HG02852 (cell line): Measurements from ENCODE around the gene CEP295NL.
"Not testable (repeated sequence)": the region's sequence is repeated elsewhere in the genome, so short reads cannot be mapped to it uniquely, and the experiment has no call there.

Experiments used
- ATAC-seq: cut with Tn5 transposase; IDR thresholded peaks from one replicate; pipeline ENCODE4 v1.9.1; 2021; ENCODE audit warnings: mild to moderate bottlenecking, moderate library complexity; ENCODE audit not compliant: unreplicated experiment

CEP295NL gene

DNA sequence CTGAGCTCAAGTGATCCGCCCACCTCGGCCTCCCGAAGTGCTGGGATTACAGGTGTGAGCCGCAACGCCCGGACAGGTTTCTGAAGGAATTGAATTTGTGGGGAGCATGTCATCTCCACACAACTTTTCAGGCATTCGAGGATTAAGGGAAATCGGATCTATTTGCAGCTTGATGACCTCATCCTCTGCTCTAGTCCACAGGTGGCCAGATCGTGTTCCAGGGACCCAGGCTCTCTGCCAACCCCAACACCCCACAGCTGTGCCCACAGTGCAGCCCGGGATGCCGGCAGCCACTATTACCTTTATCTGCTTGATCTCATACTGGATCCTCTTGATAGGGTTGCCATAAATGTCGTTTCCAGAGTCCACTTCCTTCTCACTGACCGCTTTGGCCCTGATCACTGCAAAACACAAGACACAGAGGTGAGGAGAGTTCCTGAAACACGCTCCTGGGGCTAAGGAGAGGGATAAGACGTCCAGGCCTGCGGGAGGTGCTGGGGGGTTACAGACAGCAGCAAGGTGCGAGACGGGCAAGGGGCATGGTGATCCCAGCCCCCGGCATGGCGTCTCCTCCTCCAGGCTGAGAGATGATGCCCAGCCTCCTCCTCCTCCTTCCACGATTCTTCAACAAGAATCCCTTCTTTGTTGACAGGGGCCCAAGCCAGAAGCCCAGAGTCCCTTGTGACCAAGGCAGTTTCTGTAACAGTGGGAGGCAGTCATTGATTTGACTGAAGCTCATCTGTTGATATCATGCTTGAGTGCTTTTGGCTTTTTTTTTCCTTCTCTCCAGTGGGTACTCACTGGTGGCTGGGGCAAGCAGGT lies 29.3 kb downstream of the CEP295NL start:
- ATAC-seq = no peak

DNA sequence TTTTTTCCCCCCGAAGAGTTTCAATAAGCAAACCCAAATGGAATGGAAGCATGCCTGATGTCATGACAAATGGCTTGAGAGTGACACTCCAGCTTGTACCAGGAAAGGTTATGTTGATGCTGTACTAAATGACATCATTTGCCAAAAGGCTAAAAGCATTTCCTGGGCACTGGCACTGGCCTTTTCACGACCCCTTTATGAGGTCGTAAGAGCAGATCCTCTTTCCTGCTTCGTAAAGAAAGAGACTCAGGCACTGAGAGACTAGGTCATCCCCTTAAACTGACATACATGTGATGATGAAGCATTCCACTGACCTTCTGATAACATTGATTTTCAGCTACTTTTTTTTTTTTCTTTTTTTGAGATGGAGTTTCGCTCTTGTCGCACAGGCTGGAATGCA lies 30.5 kb downstream of the CEP295NL start:
- ATAC-seq = no peak

DNA sequence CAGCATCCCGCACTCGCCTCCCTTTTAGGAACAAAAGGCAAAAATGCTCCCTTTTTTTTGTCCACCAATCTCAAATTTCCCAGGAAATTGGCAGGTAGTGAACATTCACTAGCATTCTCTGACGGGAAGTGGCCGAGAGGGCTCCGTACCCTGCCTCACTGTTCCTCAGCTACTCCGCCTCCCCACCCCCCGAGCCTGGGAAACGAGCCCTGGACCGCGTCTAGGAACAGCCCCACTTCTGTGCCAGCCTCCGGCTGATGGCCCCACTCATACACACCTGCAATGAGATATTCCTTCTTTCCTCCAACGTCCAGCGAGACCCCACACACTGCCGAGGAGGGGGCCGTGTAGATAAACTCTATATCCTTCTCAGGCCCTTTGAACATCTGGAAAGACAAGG lies 32.4 kb downstream of the CEP295NL start:
- ATAC-seq = no peak

DNA sequence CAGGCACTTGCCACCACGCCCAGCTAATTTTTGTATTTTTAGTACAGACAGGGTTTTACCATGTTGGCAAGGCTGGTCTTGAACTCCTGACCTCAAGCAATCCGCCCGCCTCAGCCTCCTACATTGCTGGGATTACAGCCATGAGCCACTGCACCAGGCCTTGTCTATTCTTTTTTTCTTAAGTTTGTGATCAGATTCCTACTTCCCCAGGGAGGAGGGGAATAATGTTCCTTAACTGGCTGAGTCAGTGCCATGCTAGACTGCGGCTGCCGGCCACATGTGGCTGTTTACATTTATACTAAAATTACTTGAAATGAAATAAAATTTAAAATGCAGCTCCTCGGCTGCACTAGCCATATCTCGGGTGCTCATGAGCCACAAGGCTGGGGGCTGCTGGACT lies 34.6 kb downstream of the CEP295NL start:
- ATAC-seq = no peak

DNA sequence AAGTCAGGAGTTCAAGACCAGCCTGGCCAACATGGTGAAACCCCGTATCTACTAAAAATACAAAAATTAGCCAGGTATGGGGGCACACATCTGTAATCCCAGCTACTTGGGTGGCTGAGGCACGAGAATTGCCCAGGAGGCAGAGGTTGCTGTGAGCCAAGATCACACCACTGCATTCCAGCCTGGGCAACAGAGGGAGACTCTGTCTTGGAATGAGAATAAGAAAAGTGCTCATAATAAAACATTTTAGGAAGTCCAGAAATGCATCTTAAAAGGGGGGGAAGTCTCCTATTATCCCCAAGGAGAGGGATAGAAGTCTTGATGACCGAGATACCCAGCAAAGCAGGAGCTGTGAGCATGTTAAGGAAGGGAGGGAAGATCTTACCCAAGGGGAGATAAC lies 36.0 kb downstream of the CEP295NL start:
- not testable (repeated sequence) for ATAC-seq

DNA sequence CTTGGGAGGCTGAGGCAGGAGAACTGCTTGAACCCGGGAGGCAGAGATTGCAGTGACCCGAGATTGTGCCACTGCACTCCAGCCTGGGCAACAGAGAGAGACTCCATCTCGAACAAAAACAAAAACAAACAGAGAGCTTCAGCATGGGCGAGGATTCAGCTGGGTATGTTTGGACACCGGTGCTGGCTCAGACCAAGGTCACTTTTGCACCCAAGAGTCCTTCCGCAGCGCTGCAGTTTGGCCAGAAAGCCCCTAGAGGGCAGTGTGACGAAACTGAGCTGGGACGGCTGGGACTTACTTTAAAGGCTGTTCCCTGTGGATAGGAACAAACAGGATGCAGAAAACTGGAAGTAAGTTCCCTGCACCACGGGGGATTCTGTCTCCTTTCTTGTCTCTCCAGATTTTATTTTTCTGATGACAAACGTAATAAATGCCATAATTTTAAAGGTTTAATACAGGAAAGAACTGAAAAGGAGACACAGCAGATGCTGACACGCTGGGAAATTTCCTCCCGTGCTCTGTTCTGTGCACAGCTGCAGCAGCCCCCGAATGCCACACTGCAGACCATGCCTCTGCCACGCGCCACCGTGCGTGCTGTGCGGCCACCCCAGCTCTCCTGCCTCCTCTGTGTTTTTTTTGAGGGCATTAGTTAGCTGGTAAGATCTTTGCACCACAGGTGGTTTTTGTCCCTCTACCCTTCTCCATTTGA lies 37.2 kb downstream of the CEP295NL start:
- ATAC-seq = no peak

DNA sequence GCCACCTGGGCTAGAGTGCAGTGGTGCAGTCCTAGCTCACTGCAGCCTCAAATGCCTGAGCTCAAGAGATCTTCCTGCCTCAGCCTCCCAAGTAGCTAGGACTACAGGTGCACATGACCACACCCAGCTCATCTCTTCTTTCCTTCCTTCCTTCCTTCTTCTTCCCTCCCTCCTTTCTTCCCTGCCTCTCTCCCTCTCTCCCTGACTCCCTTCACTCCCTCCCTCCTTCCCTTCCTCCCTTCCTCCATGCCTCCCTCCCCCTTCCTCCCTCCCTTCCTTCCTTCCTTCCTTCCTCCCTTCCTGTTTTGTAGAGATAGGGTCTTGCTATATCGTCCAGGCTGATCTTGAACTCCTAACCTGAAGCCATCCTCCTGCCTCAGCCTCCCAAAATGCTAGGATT lies 38.9 kb downstream of the CEP295NL start:
- ATAC-seq = no peak

DNA sequence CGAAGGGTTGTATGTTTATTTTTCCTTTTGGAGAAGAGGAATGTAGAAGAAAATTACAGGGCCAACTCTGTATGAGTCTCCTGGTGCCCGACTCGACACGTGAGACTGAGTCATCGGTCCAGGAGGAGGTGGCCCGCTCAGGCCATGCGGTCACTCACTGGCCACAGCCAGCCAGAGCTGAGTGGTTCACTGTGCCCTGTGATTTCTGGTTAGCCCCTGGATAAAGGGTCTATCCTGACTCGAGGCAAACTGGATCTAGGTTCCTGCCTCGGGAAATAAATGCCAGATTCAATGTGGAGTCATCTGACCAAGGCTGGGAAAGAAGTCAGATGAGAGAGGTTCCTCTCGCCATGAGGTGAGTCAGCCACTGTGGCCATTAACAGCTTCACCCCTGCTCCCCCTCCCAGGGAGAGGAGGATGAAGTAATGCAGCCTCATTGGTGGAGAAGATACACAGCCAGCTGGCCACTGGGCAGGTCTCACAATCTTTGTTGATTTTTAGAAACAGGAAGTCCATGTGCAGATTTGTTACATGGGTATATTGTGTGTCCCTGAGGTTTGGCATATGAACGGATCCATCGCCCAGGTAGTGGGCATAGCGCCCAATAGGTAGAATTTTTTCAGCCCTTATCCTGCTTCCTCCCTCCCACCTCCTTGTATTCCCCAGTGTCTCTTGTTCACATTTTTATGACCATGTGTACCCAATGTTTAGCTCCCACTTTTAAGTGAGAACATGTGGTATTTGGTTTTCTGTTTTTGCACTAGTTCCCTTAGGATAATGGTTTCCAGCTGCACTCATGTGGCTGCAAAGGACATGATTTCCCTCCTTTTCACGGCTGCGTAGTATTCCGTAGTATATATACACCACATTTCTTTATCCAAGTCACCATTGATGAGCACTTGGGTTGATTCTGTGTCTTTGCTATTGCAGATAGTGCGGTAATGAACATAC lies 40.7 kb downstream of the CEP295NL start:
- no peak for ATAC-seq

DNA sequence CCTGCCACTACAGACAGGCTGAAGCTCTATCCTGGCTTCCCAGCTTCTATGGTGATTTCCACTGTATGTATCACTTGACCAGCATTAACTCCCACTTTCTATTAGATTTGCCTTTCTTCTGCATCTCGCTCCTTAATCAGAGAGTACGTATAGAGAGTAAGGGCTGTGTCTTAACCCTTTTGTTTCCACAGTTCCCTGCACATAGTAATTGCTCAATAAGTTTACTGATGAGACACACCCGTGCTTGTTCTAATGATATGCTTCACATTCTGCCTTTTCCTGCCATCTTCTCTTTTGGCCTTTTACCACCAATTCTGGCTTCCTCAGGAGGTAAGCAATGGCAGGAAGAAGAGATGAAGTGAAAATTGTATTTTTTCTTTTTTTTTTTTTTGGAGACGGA lies 41.8 kb downstream of the CEP295NL start:
- no peak for ATAC-seq

DNA sequence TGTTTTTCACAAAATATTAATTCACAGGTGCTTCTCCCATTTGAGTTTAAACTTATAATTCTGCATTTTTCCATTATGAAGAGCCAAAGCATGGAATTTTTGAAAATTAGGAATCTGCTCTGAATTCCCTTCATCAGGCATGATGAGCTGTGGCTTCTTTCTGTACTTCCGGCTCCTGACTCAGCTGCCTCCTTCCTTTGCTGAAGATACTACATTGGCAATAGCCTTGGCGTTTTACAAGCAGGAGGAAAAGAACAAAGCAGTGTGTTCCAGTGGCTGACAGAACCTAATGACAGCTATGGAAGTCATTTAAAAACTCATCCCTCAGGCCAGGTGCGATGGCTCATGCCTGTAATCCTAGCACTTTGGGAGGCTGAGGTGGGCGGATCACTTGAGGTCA lies 44.0 kb downstream of the CEP295NL start:
- no peak for ATAC-seq

DNA sequence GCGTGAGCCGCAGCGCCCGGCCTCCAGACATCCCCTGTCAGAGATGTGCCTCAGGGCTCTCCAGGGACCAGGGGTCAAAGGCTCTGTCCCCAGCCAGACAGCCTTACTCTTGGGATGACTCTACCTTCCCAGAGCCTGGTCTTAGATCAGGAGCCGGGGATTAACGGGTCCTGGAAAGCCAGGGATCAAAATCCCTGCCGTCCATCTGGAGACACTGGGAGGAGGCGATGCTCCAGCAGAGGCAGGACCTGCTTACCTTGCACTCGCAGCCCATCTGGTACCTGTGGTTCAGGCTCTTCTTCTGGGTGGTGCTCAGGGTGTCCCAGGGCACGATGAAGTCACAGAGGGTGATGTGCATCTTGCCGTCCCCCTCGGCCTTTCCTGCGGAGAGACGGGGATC lies 45.7 kb downstream of the CEP295NL start:
- ATAC-seq = no peak

DNA sequence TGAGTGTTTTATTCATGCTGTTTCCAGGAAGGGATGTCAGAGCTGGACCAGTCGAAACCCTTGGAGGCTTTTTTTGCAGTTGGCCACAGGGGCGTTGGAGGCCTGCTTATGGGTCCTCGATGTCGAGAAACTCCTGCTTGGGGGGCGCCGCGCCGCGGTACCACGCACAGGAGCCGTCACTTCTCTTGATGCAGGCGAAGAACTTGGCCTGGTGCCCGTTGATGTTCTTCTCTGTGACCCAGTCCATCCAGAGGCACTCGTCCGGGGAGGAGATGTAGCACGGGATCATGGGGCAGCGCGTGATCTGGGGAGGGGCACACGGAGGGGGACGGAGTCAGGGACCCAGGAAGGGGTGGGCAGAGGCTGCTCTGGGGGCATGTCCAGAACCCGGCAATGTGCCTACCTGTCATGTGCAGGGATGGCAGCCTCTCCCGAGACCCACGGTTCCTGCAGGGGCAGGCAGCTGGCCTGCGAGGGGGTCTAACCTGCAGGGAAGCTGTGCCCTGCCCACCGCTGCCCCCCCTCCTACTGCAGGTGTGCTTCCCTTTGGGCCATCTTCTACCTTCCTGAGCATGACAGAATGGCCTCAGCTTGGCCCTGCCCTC lies 47.3 kb downstream of the CEP295NL start:
- no peak for ATAC-seq

DNA sequence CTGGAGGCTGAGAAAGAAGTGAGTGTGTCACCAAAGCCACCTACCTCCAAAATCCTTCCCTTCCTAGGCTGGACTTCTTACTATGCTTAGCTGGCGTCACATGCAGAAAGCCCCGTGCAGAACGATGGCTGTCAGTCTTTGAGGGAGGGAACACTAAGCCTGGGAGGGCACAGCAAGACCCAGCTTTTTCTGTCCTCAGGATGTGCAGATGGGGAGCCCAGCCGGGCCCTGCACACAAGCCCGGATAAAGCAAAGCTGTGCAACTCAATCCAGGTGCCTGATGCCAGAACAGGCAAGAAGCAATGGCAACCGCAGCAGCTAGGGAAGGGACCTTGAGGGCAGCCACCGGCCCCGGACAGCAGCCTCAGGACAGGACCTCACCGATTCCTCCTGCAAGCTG lies 48.5 kb downstream of the CEP295NL start:
- ATAC-seq = no peak

DNA sequence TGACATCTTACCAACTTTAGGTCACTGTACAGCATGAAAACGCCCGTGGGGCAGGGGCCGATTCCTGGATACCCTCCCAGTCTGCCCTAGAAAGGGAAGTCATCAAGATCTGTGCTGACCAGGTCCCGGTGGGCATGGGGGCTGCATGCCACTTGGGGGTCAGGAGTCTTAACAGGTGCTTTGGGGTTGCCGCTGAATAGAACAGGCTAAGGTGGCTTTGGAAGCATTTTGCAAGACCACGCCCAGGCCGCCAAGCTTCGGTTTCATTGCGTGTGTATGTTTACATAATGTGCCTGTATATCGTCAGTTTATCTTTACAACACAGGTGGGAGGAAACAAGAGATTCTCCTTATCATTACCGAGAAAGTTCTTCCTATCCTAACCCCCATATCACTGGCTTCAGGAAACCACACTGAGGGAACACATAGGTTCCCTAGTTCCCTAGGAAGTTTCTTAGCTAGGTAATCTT lies 49.0 kb downstream of the CEP295NL start:
- no peak for ATAC-seq

DNA sequence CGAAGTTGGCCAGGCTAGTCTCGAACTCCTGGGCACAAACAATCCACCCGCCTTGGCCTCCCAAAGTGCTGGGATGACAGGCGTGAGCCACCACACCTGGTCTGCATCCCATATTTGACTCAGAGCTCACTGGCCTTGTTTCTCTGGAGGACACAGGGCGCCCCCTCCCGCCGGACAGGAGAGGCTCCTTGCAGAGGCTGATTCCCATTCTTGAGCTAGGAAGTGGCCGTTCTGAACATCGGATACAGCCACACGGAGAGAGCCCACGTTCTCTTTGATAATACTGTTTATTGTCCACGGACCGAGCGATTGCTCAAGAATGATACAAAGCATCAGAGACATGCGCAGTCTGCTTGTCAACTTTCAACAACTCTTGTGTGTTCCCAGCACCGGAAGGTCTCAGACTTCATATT lies 50.3 kb downstream of the CEP295NL start:
- ATAC-seq = no peak

DNA sequence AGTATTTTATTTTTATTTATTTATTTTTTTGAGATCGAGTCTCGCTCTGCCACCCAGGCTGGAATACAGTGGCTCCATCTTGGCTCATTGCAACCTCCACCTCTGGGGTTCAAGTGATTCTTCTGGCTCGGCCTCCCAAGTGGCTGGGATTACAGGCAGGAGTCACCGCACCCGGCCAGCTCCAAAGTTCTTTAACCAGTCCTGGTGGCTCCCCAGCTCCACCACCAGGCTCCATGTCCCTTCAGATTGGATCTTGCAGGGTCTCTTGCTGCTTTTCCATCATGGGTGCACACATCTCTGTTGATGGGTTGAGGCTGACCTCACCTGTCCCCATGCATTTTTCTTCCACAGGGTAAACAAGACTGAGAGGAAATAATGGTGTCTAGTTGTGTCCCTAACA lies 54.0 kb downstream of the CEP295NL start:
- ATAC-seq = no peak

DNA sequence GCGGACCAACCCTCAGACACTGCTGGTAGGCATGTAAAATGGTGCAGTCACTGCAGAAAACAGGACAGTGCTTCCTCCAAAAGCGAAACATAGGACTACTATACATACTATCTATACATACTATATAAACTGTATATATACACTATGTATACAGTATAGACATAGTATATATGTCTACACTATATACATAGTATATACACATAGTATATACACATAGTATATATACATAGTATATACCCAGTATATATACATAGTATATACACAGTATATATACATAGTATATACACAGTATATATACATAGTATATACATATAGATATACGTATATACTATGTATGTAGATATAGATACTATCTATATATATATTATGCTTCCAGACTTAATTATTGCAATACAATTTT lies 55.9 kb downstream of the CEP295NL start:
- ATAC-seq = no peak

DNA sequence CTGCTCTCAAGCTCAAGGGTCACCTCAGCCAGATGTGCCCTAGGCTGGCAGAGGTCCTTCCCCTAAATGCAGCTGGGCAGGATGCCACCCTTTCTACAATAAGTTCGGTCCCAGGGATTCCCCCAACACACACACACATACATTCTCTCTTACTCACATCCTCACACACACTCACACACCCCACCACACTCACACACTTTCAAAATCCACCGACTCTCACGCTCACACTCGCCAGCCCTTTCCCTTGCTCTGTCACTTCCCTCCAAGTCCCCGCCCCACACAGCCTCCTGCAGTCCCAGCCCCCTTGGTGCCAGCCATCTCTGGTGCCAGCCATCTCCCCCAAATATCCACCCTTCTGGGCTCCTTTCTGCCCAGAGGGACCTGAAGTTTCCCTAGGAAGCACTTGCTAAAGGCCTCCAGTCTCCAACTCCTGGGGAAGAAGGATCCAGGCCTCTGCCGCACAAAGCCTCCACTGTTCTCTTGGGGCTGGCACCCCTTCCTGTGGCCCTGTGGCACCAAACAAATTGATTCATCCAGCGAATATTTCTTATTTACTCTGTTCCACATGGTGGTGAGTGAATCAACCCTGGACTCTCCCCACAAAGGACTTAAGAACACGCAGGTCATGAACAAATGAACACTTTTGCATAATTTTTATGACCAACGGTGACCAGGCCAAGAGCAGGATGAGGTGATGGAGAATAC lies 58.5 kb downstream of the CEP295NL start:
- no peak for ATAC-seq

DNA sequence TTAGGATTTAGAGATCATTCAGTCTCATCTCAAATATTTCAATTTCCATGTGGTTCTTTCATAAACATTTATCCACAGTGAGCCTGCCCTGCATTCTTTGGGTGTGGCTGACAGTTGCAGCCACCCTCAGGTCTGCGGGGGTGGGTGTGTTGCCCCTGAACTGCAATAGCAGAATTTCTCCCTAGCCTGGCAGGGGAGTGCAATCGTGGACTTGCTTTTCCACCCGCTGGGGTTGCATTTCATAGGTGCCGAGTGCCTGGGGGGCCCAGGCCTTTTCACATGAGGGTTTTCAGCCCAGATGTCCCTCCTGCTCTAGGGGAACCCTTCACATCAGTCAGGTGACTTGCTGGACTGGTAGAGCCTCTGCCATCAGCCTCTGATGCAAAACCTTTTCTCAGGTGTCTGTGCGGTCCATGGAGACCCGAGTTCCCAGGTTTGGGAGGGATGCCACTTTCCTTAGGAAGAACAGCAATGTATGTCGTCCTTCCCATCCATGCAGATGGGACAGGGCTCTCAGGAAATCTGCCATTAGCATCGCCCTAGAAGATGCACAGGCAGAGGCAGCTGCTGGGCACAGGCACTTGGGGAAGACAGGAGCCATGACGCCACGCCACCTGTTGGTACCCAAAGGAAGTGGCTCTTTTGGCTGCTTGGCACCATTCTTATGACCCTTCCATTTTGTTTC lies 60.0 kb downstream of the CEP295NL start:
- no peak for ATAC-seq
